ENCODE results near the gene DOP1A. TPM values are rescaled to one million over a fixed set of nuclear protein-coding genes. Genes with fewer than 3 reads are reported as not detected.
A peak's percentile ranks its signal among the peaks of the same experiment; 100 is the strongest.

The DOP1A gene
- total RNA-seq, 1 experiment from 2014 or later = 16.1 TPM

- Mint-ChIP-seq H3K4me3 (ENCODE audit: unreplicated experiment) (no peak overlapping the region), H3K27me3 (ENCODE audit: insufficient read depth, unreplicated experiment) (no peaks in the 10 kb centered on the region), H3K36me3 (ENCODE audit: insufficient read depth, unreplicated experiment) (peaks cover 82% of the 10 kb centered on the region), H3K9me3 (ENCODE audit: unreplicated experiment) (no peaks in the 10 kb centered on the region), H3K4me1 (ENCODE audit: low read depth, unreplicated experiment) (peaks cover 19% of the 10 kb centered on the region), H3K27ac (ENCODE audit: unreplicated experiment) (no peak overlapping the region)
- no peak for TF ChIP-seq CTCF (IDR thresholded peaks at IDR 0.05; ENCODE audit: insufficient read depth in 1 of 2, low read depth in 1 of 2, low read length in 1 of 2, severe bottlenecking in 1 of 2, unreplicated experiment in 1 of 2)
- BruUV-seq (replicated peaks) = no TSS peak
- DNase-seq = no peak
- Histone ChIP-seq H3K4me1 (0 out of 2 replicates have a peak, but pooled peaks cover 3% of the 10 kb centered on the region), H3K36me3 (ENCODE audit: control insufficient read depth, insufficient read depth, low read length) (no peaks in the 10 kb centered on the region; the same call in 1 of the 2 replicates), H3K27me3 (replicated peaks; ENCODE audit: control insufficient read depth, insufficient read depth, low read length) (no peaks in the 10 kb centered on the region), H3K9me3 (no peaks in the 10 kb centered on the region), H3K4me3 (ENCODE audit: low read depth, low read length) (no peak overlapping the region)
- CTCF ChIA-PET = no interaction called here
- POLR2A ChIA-PET = no interaction called here
- intact Hi-C loops (cut with micrococcal nuclease; ENCODE audit: unreplicated experiment) = loop anchor here (10.0 kb wide), 1 partner anchor 947 kb away; no protein-coding TSS in a partner anchor
These were observed 134.6 kb downstream of the DOP1A start for GRCh38 chr6:83202031-83202430.

- DNase-seq = peak; percentile 52 to 63
- H3K36me3 Mint-ChIP-seq (ENCODE audit: insufficient read depth, unreplicated experiment) = peaks cover 87% of the 10 kb centered on the region
- H3K27ac Mint-ChIP-seq (ENCODE audit: unreplicated experiment) = no peak overlapping the region
- no peak overlapping the region for H3K4me3 ChIP-seq (ENCODE audit: low read depth, low read length)
- ChIA-PET CTCF (interaction anchor here (0.6 to 2.2 kb wide), 5 partner anchors 36 to 321 kb away, joined by 3 to 15 read pairs (median 3); partner anchors contain the start of genes DOP1A and UBE3D), POLR2A (interaction anchor here (0.5 to 0.9 kb wide), 3 partner anchors 25 to 150 kb away, joined by 3 to 7 read pairs (median 3); partner anchors contain the start of genes DOP1A and UBE3D)
- H3K4me1 ChIP-seq = no peaks in the 10 kb centered on the region; the same call in 1 of the 2 replicates
- no peaks in the 10 kb centered on the region for H3K9me3 ChIP-seq
- H3K27me3 ChIP-seq (replicated peaks; ENCODE audit: control insufficient read depth, insufficient read depth, low read length) = no peaks in the 10 kb centered on the region
- intact Hi-C loops (cut with micrococcal nuclease; ENCODE audit: unreplicated experiment) = loop anchor here (1.0 kb wide), 2 partner anchors 22 to 148 kb away; partner anchors contain the start of genes DOP1A, PGM3 and RWDD2A
- BruUV-seq (replicated peaks) = no TSS peak
- no peak overlapping the region for H3K4me3 Mint-ChIP-seq (ENCODE audit: unreplicated experiment)
- peaks cover 6% of the 10 kb centered on the region for H3K4me1 Mint-ChIP-seq (ENCODE audit: low read depth, unreplicated experiment)
- H3K9me3 Mint-ChIP-seq (ENCODE audit: unreplicated experiment) = no peaks in the 10 kb centered on the region
- TF ChIP-seq CTCF (IDR thresholded peaks at IDR 0.05; ENCODE audit: insufficient read depth in 1 of 2, low read depth in 1 of 2, low read length in 1 of 2, severe bottlenecking in 1 of 2, unreplicated experiment in 1 of 2) = peak; percentile 46 to 89
- no peaks in the 10 kb centered on the region for H3K27me3 Mint-ChIP-seq (ENCODE audit: insufficient read depth, unreplicated experiment)
- H3K36me3 ChIP-seq (ENCODE audit: control insufficient read depth, insufficient read depth, low read length) = no peaks in the 10 kb centered on the region; the same call in 1 of the 2 replicates
These were observed 147.9 kb downstream of the DOP1A start for GRCh38 chr6:83215131-83216047.

- ChIA-PET CTCF (interaction anchor here (2.2 kb wide), 1 partner anchor 151 kb away, joined by 10 read pairs; the partner anchor contains the start of gene UBE3D), POLR2A (no interaction called here)
- no peak for DNase-seq
- Mint-ChIP-seq H3K4me1 (ENCODE audit: low read depth, unreplicated experiment) (peaks cover 14% of the 10 kb centered on the region), H3K36me3 (ENCODE audit: insufficient read depth, unreplicated experiment) (peaks cover 87% of the 10 kb centered on the region), H3K27me3 (ENCODE audit: insufficient read depth, unreplicated experiment) (no peaks in the 10 kb centered on the region), H3K4me3 (ENCODE audit: unreplicated experiment) (no peak overlapping the region), H3K9me3 (ENCODE audit: unreplicated experiment) (no peaks in the 10 kb centered on the region), H3K27ac (ENCODE audit: unreplicated experiment) (no peak overlapping the region)
- BruUV-seq (replicated peaks) = no TSS peak
- H3K4me3 ChIP-seq (ENCODE audit: low read depth, low read length) = no peak overlapping the region
- H3K4me1 ChIP-seq = peaks cover 14% of the 10 kb centered on the region
- H3K36me3 ChIP-seq (ENCODE audit: control insufficient read depth, insufficient read depth, low read length) = no peaks in the 10 kb centered on the region; the same call in 1 of the 2 replicates
- no peaks in the 10 kb centered on the region for H3K9me3 ChIP-seq
- no peak for TF ChIP-seq CTCF (IDR thresholded peaks at IDR 0.05; ENCODE audit: insufficient read depth in 1 of 2, low read depth in 1 of 2, low read length in 1 of 2, severe bottlenecking in 1 of 2, unreplicated experiment in 1 of 2)
- intact Hi-C loops (cut with micrococcal nuclease; ENCODE audit: unreplicated experiment) = no loop called here
- H3K27me3 ChIP-seq (replicated peaks; ENCODE audit: control insufficient read depth, insufficient read depth, low read length) = no peaks in the 10 kb centered on the region
These were observed 149.3 kb downstream of the DOP1A start for GRCh38 chr6:83216806-83217205.

Data from Caco-2 (cell line).